Stimulated activated CD8-positive, alpha-beta memory T cell treated with anti-CD3 and anti-CD28 coated beads, Interleukin-7, amount 100 ng/mL, for 24 hours (primary cell): ENCODE measurements around the gene GPX5.
"Not testable (repeated sequence)": the region's sequence is repeated elsewhere in the genome, so short reads cannot be mapped to it uniquely, and the experiment has no call there.

Source experiments
- DNase-seq: peaks from one replicate; pipeline ENCODE4 v3.0.0-alpha.2; 2020; ENCODE audit warnings: low read depth

GPX5 gene, protein sequence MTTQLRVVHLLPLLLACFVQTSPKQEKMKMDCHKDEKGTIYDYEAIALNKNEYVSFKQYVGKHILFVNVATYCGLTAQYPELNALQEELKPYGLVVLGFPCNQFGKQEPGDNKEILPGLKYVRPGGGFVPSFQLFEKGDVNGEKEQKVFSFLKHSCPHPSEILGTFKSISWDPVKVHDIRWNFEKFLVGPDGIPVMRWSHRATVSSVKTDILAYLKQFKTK

DNA sequence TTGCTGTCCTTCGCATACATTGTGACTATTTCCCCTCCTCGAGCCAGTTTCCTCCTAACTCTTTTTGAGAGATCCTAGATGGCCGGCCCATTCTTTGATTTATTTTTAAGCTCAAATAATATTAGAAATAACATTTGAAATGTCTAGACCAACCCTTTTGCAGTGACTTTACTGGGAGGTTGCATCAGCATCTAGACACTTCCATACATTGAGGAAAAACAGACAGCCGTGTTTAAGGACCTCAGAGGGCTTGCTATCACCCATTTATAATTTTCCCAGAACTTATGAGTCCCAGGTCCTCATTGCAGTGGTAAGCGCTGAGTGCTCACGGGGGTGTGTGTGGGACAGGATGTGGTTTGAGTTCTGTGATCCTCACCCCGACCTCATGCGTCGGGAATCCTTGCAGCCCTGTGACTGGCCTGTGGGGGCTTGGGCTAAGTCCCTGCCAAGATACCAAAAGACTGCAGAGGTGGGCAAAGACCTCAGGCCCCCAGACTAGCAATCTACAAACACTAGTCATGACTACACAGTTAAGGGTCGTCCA is at the start of gene GPX5:
TSS of gene GPX5 (plus strand) at position 386 of the 544 bp plus-strand sequence. CDS start at position 519, 133 bp downstream.
- DNase-seq, result no peak

DNA sequence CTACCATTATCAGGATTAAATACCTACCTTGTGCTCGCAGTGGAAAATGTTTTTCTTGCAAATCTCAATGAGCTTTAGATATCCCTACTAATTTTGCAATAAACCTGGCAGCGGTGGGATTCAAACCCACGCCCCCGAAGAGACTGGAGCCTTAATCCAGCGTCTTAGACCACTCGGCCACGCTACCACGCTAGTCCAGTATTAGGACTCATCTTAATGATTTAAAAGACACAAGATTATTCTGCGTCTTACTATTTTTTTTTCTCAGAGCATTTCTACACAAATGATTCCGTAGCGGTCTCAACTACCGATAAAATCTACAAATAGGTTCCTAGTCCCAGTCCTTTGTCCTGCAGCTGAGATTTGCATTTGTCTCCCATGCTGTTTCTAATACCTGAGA is 47.2 kb upstream of the GPX5 start:
- DNase-seq, result no peak

DNA sequence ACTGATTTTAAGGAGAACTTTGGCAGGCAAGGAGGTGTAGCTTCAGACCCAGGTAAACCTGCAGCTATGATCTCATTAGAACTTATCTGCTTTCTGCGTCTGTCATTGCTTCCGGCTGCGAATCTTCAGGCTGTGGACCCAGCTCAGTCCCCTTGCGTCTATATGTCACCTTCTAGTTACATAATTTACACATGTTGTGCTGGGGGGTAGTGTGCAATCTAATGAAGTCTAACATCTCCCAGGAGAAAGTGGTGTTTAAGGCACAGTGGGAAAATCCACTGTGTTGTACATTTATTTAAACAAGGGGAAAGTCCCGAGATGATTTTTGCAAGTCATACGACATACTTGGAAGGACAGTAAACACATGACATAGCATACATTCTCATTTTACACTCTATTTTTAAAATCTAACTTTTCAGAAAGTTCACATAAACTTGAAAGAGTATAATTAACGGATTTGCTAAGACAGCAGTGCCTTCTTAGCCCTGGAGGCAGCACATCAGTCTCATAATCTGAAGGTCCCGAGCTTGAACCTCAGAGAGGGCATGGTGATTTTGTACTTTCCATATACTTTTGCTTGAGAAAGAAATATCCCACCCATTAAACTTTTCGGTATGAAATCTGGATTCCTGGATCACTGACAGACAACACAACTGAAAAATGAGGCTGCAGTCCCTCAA is 45.3 kb upstream of the GPX5 start:
- DNase-seq, result no peak

DNA sequence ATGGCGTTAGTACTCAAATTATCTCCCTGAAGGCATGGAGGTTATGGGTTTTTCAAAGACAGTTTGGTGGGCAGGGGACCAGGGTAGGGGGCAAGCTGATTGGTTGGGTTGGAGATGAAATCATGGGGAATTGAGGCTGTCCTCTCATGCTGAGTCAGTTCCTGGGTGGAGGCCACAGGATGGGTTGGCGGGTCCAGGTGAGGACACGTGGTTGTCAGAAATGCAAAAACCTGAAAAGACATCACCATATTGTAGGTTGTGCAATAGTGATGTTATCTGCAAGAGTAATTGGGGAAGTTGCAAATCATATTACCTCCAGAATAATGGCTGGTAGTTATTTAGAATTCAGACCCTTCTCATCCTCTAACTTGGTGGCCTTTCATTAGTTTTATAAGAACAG is 40.2 kb upstream of the GPX5 start:
- no peak for DNase-seq

DNA sequence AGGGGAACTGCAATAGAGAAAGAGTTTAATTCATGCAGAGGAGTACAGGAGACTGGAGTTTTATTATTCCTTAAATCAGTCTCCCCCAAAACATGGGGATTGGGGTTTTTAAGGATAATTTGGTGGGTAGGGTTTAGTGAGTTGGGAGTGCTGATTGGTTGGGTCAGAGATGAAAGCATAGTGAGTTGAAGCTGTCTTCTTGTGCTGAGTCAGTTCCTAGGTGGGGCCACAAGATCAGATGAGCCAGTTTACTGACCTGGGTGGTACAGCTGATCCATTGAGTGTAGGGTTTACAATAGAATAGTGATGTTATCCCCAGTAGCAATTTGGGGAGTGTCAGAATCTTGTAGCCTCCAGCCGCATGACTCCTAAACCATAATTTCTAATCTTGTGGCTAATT is 39.1 kb upstream of the GPX5 start:
- no peak for DNase-seq

DNA sequence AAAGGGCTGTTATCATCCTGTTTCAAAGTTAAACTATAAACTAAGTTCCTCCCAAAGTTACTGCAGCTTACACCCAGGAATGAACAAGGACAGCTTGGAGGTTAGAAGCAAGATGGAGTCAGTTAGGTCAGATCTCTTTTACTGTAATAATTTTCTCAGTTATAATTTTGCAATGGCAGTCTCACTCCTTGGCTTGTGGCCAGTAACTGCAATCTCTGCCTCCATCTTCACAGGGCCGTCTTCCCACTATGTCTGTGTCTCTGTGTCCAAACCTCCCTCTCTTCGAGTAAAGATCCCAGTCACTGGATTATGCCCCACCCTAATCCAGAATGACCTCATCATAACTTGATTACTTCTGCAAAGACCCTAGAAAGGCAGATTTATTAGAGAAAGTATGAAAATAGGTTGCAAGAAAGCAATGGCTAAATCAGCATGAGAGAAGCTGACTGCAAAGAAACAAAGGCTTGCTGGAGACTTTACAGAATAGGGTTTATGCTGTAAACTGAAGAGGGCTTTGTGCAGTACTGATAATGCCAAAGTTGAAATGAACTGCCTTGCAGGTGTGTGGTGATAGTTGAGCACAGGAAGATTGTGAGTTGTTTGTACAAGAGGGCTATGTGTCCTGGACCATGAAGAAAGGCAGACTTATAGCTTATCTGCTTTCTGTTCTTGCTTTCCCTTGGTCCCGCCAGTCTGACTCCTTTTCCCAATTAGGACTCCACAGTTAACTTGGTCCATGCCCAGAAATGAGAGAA is 38.5 kb upstream of the GPX5 start:
- DNase-seq, result no peak

DNA sequence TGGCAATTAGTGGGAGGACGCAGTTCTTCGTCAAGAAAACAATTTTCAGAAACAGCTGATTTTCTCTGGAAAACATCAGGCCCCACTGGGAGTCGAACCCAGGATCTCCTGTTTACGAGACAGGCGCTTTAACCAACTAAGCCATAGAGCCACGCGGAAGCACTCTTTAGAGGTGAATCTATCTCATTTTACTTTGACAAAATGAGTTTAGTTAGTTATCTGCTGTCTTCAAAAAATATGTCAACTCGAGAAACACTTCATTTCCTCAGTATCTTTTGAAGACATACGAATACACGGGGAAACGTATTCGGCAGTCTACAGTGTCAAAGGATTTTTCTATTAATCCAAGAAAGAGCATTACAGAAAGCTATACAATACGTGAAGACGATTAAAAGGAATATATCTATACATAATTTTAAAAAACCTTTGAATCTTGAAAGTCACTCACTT is 36.7 kb upstream of the GPX5 start:
- DNase-seq, result no peak

DNA sequence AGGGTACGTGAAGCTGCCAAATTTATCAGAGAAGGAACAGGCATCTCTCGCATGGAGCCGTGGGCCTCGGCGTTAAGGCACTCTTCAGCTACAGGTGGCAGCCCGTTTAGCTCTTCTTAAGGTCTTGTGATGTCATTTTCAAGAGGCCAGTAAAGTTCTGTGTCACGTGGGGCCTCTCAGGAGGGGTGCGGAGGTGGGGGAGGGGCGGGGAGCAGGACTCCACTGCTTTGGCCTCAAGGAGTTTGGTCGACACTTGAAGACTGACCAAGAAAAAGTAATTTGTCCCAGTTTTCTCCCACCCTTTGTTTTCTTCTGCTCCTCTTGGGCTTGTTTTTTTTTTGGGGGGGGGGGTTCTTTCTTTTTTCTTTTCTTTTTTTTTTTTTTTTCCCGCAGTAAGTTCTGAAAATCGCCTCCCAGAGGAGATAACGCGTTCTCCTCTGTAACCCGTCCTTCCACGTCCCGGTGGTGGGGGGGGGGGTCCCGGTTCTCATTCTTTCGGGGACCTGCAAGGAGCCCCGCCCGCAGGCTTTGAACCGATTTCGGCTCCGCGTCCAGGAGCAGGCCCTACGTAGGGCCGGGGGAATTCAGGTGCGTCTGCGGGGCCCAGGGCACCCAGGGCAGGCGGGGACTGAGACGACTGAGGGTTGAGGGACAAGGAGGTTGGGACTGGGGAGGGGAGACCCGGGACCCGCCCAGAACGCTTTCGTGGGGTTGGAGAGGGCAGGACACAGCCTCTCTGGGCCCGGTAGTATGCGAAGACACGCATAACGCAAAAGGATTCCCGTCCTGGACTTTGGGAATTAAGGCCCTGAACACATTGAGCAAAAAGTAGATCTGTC is 36.1 kb upstream of the GPX5 start:
- DNase-seq, result no peak

DNA sequence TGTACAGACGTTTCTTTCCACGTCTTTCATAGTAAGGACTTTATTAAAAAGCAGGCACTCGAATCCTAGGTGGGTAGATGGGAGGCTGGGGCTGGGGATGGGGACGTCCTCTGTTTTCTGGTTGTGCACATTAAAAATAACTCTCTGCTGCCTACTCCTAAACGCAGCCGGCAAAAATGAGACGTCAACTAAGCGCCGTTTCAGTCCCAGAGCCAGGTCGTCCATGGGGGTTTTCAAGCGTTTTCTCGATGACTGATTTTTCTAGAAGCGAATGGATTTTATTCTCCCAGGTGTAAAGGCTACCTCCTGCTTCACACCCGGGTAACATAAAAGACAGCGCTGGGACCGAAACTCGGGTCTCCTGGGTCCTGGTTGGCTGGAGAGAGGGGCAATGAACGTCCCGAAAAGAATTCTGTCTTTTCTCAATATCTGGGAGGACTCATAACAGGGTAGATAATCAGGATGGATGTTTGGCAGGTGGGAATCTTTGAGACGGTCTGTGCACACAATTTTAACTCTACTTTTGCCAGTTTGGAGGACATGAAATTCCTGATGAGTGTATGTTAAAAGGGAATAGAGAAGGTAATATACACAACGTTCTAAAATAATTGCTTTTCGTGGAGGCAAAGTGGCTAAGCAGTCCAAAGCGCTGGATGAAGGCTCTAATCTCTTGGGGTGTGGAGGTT is 35.3 kb upstream of the GPX5 start:
- no peak for DNase-seq

DNA sequence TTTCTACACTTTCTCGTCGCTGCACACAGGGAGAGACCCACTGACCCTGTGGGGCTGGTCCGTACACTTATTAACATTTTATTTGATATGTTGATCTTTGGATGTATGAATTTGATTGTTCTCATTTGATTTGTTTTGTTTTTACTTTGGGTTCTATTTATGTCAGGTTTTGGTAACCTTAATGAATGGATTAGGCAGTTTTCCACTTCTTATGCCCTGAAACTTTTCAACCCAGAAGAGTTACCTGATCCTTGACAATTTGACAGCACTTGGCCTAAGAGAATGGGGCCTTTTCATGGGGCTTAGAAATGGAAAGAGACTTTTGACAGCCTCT is 33.7 kb upstream of the GPX5 start:
- DNase-seq, result no peak

DNA sequence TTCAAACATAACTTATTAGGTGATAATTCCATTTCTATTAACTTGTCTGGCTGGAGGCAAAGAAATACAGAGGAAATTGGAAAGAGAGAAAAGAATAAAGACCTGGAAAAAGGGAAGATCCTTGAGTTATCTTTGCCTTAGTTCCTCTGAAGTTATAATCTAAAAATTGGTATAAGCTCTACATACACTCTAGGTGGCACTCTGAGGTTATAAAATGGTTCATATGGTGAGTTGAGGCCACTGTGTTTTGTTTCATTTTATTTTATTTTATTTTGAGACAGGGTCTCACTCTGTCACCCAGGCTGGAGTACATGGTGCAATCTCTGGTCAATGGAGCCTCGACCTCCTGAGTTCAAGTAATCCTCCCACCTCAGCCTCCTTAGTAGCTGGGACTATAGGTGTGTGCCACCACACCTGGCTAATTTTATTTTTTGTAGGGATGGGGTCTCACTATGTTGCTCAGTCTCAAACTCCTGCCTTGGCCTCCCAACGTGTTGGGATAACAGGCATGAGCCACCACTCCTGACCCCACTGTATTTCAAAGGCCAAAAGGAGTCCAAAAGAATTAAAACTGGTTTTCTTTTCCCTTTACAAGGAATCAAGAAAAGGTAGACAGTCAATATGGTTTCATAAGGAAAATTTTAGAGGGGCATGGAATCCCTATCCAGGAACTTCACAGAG is 29.4 kb upstream of the GPX5 start:
- no peak for DNase-seq

DNA sequence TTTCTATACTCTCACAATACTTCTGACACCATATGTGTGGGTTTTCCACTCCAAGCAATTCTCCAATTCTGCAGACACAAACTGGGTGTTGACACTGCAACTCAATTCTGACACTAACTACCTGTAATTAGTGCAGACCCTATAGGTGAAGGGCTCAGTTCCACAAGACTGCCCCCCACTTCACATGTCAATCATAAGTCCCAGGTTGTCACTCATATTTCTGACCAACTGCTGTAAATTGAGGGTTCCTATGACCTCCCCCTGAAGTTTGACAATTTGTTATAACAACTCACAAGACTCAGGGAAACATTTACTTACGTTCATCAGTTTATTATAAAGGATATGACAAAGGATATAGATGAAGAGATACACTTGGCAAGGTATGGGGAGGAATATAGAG is 28.4 kb upstream of the GPX5 start:
- no peak for DNase-seq

DNA sequence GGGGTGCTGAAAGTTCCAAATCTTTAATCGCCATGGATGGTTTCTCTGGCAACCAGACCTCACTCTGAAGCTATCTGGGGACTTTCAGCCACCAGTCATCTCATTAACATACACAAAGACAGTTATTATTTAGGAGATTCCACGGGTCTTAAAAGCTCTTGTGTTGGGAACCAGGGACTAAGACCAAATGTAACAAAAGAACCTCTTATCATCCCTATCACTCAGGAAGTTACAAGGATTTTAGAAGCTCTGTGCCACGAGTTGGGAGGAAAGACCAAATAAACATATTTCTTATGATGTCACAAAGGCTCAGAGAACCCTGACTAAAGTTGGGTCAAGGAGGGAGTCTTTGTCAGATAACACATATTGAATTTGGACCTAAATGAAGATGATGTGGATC is 27.8 kb upstream of the GPX5 start:
- no peak for DNase-seq

DNA sequence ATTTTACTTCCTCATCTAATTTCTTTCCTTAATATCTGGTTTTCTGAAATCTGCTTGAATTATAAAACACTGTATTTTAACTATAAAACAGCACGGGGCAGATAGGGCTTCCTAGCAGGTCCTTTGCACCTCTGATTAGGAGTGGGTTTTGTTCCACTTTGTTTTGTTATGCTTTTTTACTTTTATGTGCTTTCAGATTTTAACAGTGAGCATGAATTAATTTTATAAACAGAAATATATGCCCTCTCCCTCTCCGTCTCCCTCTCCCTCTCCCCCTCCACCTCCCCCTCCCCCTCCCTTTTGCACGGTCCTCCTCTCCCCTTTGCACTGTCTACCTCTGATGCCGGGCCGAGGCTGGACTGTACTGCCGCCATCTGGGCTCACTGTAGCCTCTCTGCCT is 24.4 kb upstream of the GPX5 start:
- no peak for DNase-seq

DNA sequence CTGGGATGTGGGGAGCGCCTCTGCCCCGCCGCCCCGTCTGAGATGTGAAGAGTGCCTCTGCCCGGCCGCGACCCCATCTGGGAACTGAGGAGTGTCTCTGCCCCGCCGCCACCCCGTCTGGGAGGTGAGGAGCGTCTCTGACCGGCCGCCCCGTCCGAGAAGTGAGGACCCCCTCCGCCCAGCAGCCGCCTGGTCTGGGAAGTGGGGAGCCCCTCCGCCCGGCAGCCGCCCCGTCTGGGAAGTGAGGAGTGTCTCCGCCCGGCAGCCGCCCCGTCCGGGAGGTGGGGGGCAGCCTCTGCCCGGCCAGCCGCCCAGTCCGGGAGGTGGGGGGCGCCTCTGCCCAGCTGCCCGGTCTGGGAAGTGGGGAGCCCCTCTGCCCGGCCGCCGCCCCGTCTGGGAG is 23.5 kb upstream of the GPX5 start:
- not testable (repeated sequence) for DNase-seq

DNA sequence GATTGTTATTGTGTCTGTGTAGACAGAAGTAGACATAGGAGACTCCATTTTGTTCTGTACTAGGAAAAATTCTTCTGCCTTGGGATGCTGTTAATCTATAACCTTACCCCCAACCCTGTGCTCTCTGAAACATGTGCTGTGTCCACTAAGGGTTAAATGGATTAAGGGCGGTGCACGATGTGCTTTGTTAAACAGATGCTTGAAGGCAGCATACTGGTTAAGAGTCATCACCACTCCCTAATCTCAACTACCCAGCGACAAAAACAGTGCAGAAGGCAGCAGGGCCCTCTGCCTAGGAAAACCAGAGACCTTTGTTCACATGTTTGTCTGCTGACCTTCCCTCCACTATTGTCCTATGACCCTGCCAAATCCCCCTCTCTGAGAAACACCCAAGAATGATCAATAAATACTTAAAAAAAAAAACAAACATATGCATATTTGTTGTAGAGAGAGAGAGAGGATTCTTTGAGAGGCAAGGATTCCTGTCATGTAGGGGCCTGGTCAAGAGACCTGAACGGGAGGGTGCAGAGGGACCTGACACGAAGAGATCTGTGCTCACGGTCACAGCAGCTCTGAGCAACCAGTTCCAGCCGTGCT is 22.9 kb upstream of the GPX5 start:
- not testable (repeated sequence) for DNase-seq

DNA sequence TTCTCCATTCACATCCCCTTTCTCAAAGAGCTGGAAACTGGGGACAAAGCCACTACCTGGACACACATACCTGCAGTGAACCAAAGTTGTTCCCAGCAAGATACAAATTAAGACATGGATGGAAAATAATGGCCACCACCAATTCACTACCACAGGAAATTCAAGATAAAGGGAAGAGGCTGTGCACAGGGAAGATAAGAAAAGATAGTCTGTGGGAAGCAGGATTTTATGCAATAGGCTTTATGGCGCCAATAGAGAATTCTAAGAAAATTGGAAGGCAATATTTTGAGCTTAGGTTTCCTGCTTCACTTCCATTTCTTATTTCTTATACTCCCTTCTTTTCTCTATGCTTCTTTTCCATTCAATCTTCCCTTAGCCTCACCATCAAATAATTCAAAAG is 19.9 kb upstream of the GPX5 start:
- DNase-seq, result no peak

DNA sequence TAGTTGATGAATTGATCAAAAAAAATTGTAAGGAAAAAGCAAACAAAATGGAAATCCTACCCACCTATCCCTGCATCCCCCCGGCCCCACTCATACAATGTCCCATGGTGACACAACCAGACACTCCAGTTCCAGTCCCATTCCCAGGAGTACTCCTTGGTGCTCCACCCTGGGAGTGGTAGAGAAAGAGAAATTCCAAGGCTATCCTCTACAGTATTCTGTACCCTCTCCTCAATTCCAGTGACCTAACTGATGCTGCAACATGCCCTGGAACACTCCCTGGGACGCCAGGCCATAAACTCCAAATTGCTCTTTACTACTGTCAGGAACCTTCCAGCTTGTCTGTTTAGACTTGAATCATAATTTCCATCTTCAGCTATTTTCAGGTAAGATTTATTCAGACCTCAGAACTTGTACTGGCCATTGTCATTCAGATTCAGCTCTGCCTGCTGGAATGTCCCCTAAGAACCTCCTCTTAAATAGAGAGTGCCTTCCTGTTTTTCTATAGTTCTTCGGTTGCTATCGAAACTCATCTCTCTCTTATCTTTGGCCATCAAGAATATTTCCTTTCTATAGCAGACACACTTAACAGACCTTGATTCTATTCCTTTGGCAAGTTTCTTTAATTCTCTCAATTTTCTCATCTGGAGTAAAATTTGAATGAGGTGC is 18.7 kb upstream of the GPX5 start:
- DNase-seq, result no peak

DNA sequence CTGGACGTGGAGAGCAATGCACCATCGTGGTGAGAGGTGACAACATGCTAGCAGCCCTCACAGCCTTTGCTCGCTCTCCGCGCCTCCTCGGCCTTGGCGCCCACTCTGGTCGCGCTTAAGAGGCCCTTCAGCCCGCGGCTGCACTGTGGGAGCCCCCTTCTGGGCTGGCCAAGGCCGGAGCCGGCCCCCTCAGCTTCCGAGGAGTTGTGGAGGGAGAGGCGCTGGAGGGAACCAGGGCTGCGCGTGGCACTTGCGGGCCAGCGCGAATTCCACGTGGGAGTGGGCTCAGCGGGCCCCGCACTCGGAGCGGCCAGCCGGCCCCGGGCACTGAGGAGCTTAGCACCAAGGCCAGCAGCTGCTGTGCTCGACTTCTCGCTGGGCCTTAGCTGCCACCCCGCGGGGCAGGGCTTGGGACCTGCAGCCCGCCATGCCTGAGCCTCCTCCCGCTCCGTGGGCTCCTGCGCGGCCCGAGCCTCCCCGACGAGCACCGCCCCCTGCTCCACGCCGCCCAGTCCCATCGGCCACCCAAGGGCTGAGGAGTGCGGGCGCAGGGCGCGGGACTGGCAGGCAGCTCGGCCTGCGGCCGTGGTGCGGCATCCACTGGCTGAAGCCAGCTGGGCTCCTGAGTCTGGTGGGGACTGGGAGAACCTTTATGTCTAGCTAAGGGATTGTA is 13.9 kb upstream of the GPX5 start:
- DNase-seq, result no peak
